Right kidney (tissue), 1 donor: ENCODE measurements around the gene RHOH.

Experiments used
- DNase-seq: peaks from one replicate; pipeline ENCODE4 v3.0.0-alpha.2; 2016

RHOH gene

GRCh38 chr4:40187386-40187906 is 9.4 kb upstream of the RHOH start:
- DNase-seq: no peak

GRCh38 chr4:40190019-40190418 is 6.8 kb upstream of the RHOH start:
- DNase-seq: no peak

- no peak for DNase-seq
These were observed 6.4 kb upstream of the RHOH start for GRCh38 chr4:40190465-40190864.

GRCh38 chr4:40190880-40191815 is 5.7 kb upstream of the RHOH start:
- no peak for DNase-seq

- no peak for DNase-seq
These were observed 4.5 kb upstream of the RHOH start for GRCh38 chr4:40192114-40193015.

GRCh38 chr4:40193016-40193571 is 3.7 kb upstream of the RHOH start:
- DNase-seq: no peak

- DNase-seq: no peak
These were observed 3.3 kb upstream of the RHOH start for GRCh38 chr4:40193578-40193977.

GRCh38 chr4:40194602-40195161 is 2.1 kb upstream of the RHOH start:
- DNase-seq: no peak

- no peak for DNase-seq
These were observed 1.4 kb upstream of the RHOH start for GRCh38 chr4:40195182-40196177.

- no peak for DNase-seq
These were observed 559 bp upstream of the RHOH start for GRCh38 chr4:40196272-40196671.

- no peak for DNase-seq
These were observed 1.3 kb downstream of the RHOH start for GRCh38 chr4:40197879-40198689.

GRCh38 chr4:40199179-40199670 is 2.4 kb downstream of the RHOH start:
- DNase-seq: no peak

- DNase-seq: no peak
These were observed 3.4 kb downstream of the RHOH start for GRCh38 chr4:40199999-40200874.

GRCh38 chr4:40200875-40201801 is 4.3 kb downstream of the RHOH start:
- DNase-seq: no peak

- DNase-seq: no peak
These were observed 5.1 kb downstream of the RHOH start for GRCh38 chr4:40201898-40202297.

GRCh38 chr4:40202474-40202873 is 5.6 kb downstream of the RHOH start:
- DNase-seq: no peak

GRCh38 chr4:40204507-40205258 is 7.9 kb downstream of the RHOH start:
- no peak for DNase-seq
